HepG2 (cell line): ENCODE results near the gene TPRG1. TPM values are rescaled to one million over a fixed set of nuclear protein-coding genes. Genes with fewer than 3 reads are reported as not detected.
A peak's percentile ranks its signal among the peaks of the same experiment; 100 is the strongest.

ENCODE experiments used
- BHLHE40 ChIP-seq: IDR thresholded peaks from 2 replicates; pipeline ENCODE4 v1.6.1; 2011; ENCODE audit warnings: low read length, improper control_type of control experiment
- FOSL1 ChIP-seq: sonication (generic); formaldehyde crosslinking; IDR thresholded peaks from 2 replicates; pipeline ENCODE4 v1.9.0; 2021; ENCODE audit warnings: missing genetic modification reagents, borderline replicate concordance
- GABPA ChIP-seq, 2 experiments: IDR thresholded peaks; 2 replicates each; pipeline ENCODE4 v1.6.1; 2011 to 2016; ENCODE audit warnings: low read depth in 2 of 2, low read length in 1 of 2, missing biosample characterization in 1 of 2, missing genetic modification characterization in 1 of 2
- HDAC2 ChIP-seq: sonication (generic); formaldehyde crosslinking; IDR thresholded peaks from 2 replicates; pipeline ENCODE4 v1.4.0; 2020; ENCODE audit warnings: missing genetic modification reagents
- HNF4A ChIP-seq: sonication (generic); formaldehyde crosslinking; IDR thresholded peaks from 2 replicates; pipeline ENCODE4 v1.4.0; 2020; ENCODE audit warnings: missing genetic modification reagents
- MATR3 ChIP-seq: sonication (generic); formaldehyde crosslinking; IDR thresholded peaks from 2 replicates; pipeline ENCODE4 v1.4.0; 2020; ENCODE audit warnings: missing genetic modification reagents
- MBD4 ChIP-seq: IDR thresholded peaks from 2 replicates; pipeline ENCODE4 v1.6.1; 2012; ENCODE audit warnings: low read length, inconsistent platforms, borderline replicate concordance
- NBN ChIP-seq: fragments of 450-650 bp; conservative IDR thresholded peaks from 2 replicates; pipeline ENCODE4 v1.6.1; 2017
- NPAS2 ChIP-seq: sonication (generic); formaldehyde crosslinking; IDR thresholded peaks from 2 replicates; pipeline ENCODE4 v1.8.0; 2022; ENCODE audit warnings: mild to moderate bottlenecking, missing genetic modification reagents, borderline replicate concordance
- NR2F2 ChIP-seq: IDR thresholded peaks from 2 replicates; pipeline ENCODE4 v1.6.1; 2012; ENCODE audit warnings: low read depth, inconsistent platforms, borderline replicate concordance
- RARA ChIP-seq: IDR thresholded peaks from 2 replicates; pipeline ENCODE4 v1.6.1; 2016; ENCODE audit warnings: missing genetic modification reagents, missing compliant biosample characterization
- RBAK ChIP-seq: sonication (generic); formaldehyde crosslinking; IDR thresholded peaks from 2 replicates; pipeline ENCODE4 v1.5.1; 2020; ENCODE audit warnings: mild to moderate bottlenecking, missing genetic modification reagents
- RBM39 ChIP-seq: fragments of 200-400 bp; formaldehyde crosslinking; IDR thresholded peaks from one replicate; pipeline ENCODE4 v1.6.1; 2018; ENCODE audit warnings: antibody characterized with exemption, mild to moderate bottlenecking, low read depth, low read length; ENCODE audit not compliant: poor library complexity, severe bottlenecking
- RFXANK ChIP-seq: IDR thresholded peaks from 2 replicates; pipeline ENCODE4 v1.6.1; 2016
- SOX6 ChIP-seq, 2 experiments: fragments of 450-650 bp in 1 of 2; sonication (generic) in 1 of 2; formaldehyde crosslinking in 1 of 2; IDR thresholded peaks; 2 replicates each; pipeline versions ENCODE4 v1.4.0 to v1.6.1; 2017 to 2020; ENCODE audit warnings: antibody characterized with exemption in 1 of 2, mild to moderate bottlenecking in 1 of 2, missing genetic modification reagents in 1 of 2
- SP5 ChIP-seq: IDR thresholded peaks from 2 replicates; pipeline ENCODE4 v1.6.1; 2016; ENCODE audit warnings: low read depth, borderline replicate concordance
- TARDBP ChIP-seq: sonication (generic); formaldehyde crosslinking; IDR thresholded peaks from 2 replicates; pipeline ENCODE4 v1.8.0; 2022; ENCODE audit warnings: mild to moderate bottlenecking, missing genetic modification reagents
- TFAP4 ChIP-seq: sonication (generic); IDR thresholded peaks from 2 replicates; pipeline ENCODE4 v1.6.1; 2016; ENCODE audit warnings: low read depth, borderline replicate concordance
- THRA ChIP-seq: sonication (generic); formaldehyde crosslinking; IDR thresholded peaks from 2 replicates; pipeline ENCODE4 v1.4.0; 2020; ENCODE audit warnings: missing genetic modification reagents, borderline replicate concordance
- ZNF20 ChIP-seq: sonication (generic); formaldehyde crosslinking; IDR thresholded peaks from 2 replicates; pipeline ENCODE4 v1.4.0; 2020; ENCODE audit warnings: mild to moderate bottlenecking, moderate library complexity, missing genetic modification reagents
- ZNF329 ChIP-seq: sonication (generic); formaldehyde crosslinking; IDR thresholded peaks from 2 replicates; pipeline ENCODE4 v1.9.0; 2021; ENCODE audit warnings: low read depth, mild to moderate bottlenecking, missing genetic modification reagents
- ZNF335 ChIP-seq: sonication (generic); formaldehyde crosslinking; IDR thresholded peaks from 2 replicates; pipeline ENCODE4 v1.4.0; 2020; ENCODE audit warnings: missing genetic modification reagents
- ZNF33B ChIP-seq: sonication (generic); formaldehyde crosslinking; IDR thresholded peaks from 2 replicates; pipeline ENCODE4 v1.5.1; 2020; ENCODE audit warnings: mild to moderate bottlenecking, missing genetic modification reagents
- ZNF441 ChIP-seq: sonication (generic); formaldehyde crosslinking; IDR thresholded peaks from 2 replicates; pipeline ENCODE4 v1.7.0; 2021; ENCODE audit warnings: missing genetic modification reagents, borderline replicate concordance
- ZNF572 ChIP-seq: sonication (generic); formaldehyde crosslinking; IDR thresholded peaks from 2 replicates; pipeline ENCODE4 v1.5.1; 2020; ENCODE audit warnings: mild to moderate bottlenecking, missing genetic modification reagents
- ZNF747 ChIP-seq: sonication (generic); formaldehyde crosslinking; IDR thresholded peaks from 2 replicates; pipeline ENCODE4 v1.8.1; 2023; ENCODE audit warnings: missing genetic modification reagents, mild to moderate bottlenecking, borderline replicate concordance
- ZSCAN30 ChIP-seq: sonication (generic); formaldehyde crosslinking; IDR thresholded peaks from 2 replicates; pipeline ENCODE4 v1.5.0; 2020; ENCODE audit warnings: mild to moderate bottlenecking, missing genetic modification reagents
- polyA plus RNA-seq, 8 experiments: library from polyadenylated mRNA; depleted of rRNA in 3 of 8; stranded (reverse) in 7 of 8; unstranded in 1 of 8; fragments of >200 nt; fragmentation: Illumina TruSeq in 4 of 8; extraction: Trizol in 4 of 8; gene quantifications; 2 replicates each; pipeline versions ENCODE4 v1.2.1 to v1.2.3, GENCODE V29; 2011 to 2016; ENCODE audit warnings: low read depth in 4 of 8, missing spikeins in 1 of 8, mixed read lengths in 1 of 8; ENCODE audit not compliant: insufficient read depth in 1 of 8
- total RNA-seq, 5 experiments: library from RNA; depleted of rRNA; stranded (reverse); fragments of >200 nt; fragmentation: Illumina TruSeq; extraction: Trizol; gene quantifications; 2 replicates each; pipeline ENCODE4 v1.2.3, GENCODE V29; 2016; ENCODE audit warnings: low read depth in 1 of 5
- TF ChIP-seq, protein P1 (sequence below): sonication (generic); formaldehyde crosslinking; IDR thresholded peaks from 2 replicates; pipeline ENCODE4 v1.4.0; 2020; ENCODE audit warnings: missing genetic modification reagents, low read depth, mild to moderate bottlenecking, borderline replicate concordance

Gene TPRG1
- total and polyA plus RNA-seq, 2 of the 13 experiments (the other 11 are each of a cell fraction or from before 2014, with no cell fraction given), result 0.17 TPM; not detected in 1

- TF ChIP-seq NR2F2 (0 out of 2 replicates have a peak, but pooled peaks have one; percentile 31), NBN (no peak), FOSL1 (CRISPR knock-in tag) (0 out of 2 replicates have a peak, but pooled peaks have one; percentile 29), GABPA (IDR thresholded peaks at IDR 0.05; ENCODE audit: low read depth, low read length) (no peak), GABPA (CRISPR knock-in tag; IDR thresholded peaks at IDR 0.05; ENCODE audit: low read depth) (peak; percentile 59), ZNF20 (CRISPR knock-in tag) (no peak), THRA (CRISPR knock-in tag) (no peak), ZNF747 (no peak), TFAP4 (no peak), HDAC2 (0 out of 2 replicates have a peak, but pooled peaks have one; percentile 47), BHLHE40 (peak; percentile 38; the same call in 1 of the 2 replicates), RBM39 (no peak), NPAS2 (no peak), ZSCAN30 (CRISPR knock-in tag) (no peak), MATR3 (CRISPR knock-in tag) (no peak), RARA (CRISPR knock-in tag) (peak; percentile 57), RBAK (no peak), ZNF33B (CRISPR knock-in tag) (no peak), ZNF329 (CRISPR knock-in tag) (no peak), MBD4 (no peak), SP5 (CRISPR knock-in tag) (peak; percentile 95), RFXANK (CRISPR knock-in tag) (no peak), ZNF441 (no peak), ZNF335 (CRISPR knock-in tag) (no peak), TARDBP (CRISPR knock-in tag) (0 out of 2 replicates have a peak, but pooled peaks have one; percentile 19), HNF4A (CRISPR knock-in tag) (peak; percentile 70), ZNF572 (CRISPR knock-in tag) (no peak), SOX6 (IDR thresholded peaks at IDR 0.05) (no peak), SOX6 (CRISPR knock-in tag; IDR thresholded peaks at IDR 0.05) (peak; percentile 19; the same call in 1 of the 2 replicates)
- TF ChIP-seq, protein P1, sequence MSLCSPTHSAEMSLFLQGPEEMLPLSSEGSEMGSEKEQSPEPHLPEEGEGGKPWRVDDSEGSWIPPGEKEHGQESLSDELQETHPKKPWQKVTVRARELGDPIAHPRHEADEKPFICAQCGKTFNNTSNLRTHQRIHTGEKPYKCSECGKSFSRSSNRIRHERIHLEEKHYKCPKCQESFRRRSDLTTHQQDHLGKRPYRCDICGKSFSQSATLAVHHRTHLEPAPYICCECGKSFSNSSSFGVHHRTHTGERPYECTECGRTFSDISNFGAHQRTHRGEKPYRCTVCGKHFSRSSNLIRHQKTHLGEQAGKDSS, result no peak
Observed at GRCh38 chr3:189324538-189325138, 152.9 kb downstream of the TPRG1 start (continued).
